Large intestine (tissue), 3 donors: ENCODE results near the gene IGSF3. TPM values are rescaled to one million over a fixed set of nuclear protein-coding genes. Genes with fewer than 3 reads are reported as not detected.
A peak's percentile ranks its signal among the peaks of the same experiment; 100 is the strongest.
"Not testable (repeated sequence)": the region's sequence is repeated elsewhere in the genome, so short reads cannot be mapped to it uniquely, and the experiment has no call there.

ENCODE experiments used
- DNase-seq, 2 donors: peaks; one replicate each; pipeline versions ENCODE4 v3.0.0 to v3.0.0-alpha.2; 2013
- H3K27ac ChIP-seq: one replicate; pipeline ENCODE4 v1.5.1; 2013; ENCODE audit warnings: low read length
- H3K27me3 ChIP-seq: 2 replicates; pipeline ENCODE4 v1.6.1; 2013; ENCODE audit warnings: low read length; ENCODE audit not compliant: control insufficient read depth, insufficient read depth
- H3K36me3 ChIP-seq: 2 replicates; pipeline ENCODE4 v1.6.1; 2013; ENCODE audit warnings: low read length; ENCODE audit not compliant: control insufficient read depth, insufficient read depth
- H3K4me1 ChIP-seq: one replicate; pipeline ENCODE4 v1.6.1; 2013; ENCODE audit warnings: low read length; ENCODE audit not compliant: control insufficient read depth, insufficient read depth
- H3K4me3 ChIP-seq: one replicate; pipeline ENCODE4 v1.5.1; 2013; ENCODE audit warnings: low read length
- H3K9me3 ChIP-seq: one replicate; pipeline ENCODE4 v1.6.1; 2013; ENCODE audit warnings: mild to moderate bottlenecking, low read depth, low read length, moderate library complexity; ENCODE audit not compliant: control insufficient read depth
- WGBS: methylation state at CpG from one replicate; pipeline ENCODE4 v1.1.5; 2013; ENCODE audit warnings: low lambda C conversion rate; ENCODE audit not compliant: insufficient coverage; 5-methylcytosine and 5-hydroxymethylcytosine counted together
- polyA plus RNA-seq: library from polyadenylated mRNA; unstranded; fragments of 120-200 nt; gene quantifications from one replicate; pipeline ENCODE4 v1.2.1, GENCODE V29; 2013

The IGSF3 gene
- polyA plus RNA-seq, 1 donor: 36.1 TPM

DNA sequence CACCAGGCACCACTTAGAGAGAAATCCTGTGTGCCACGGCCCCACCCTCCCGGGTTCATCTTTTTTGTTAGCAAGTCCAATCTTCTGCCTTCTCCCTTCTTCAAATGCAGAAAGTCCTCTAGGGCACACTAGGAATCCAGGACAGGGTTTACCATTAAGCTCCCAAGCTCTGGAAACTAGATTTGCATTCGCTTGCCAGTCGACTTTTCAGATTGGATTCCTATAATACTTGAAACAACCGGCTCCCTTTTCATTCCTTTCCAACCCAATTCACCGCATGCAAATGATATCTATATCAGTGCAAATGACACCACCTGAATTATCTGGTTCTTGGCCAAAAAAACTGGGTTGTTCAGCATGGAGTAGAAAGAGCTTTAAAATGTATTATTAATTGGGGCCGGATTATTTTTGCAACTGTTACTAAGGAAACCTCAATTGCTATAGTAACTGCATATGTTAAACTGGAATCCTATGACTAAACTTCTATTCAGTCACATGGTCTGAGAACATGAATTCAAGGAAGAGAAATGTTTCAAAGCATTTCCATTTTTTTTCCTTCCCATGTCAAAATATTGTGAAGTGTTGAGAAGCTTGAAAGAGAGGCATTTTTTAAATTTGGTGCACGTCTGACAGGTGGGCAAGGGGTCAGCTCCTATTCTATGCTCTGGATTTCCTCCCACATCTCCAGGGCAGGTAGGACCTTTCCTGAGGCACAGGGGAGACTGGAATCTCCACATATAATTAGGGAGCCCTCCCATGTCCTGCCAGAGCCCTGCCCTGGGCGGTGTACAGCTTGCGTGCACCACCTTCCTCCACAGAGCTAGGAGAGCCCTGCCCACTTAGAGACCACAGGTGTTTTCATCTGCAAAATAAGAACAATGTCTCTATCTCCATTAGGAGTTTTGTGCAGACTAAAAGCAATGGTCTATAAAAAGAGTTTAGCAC is 76.3 kb downstream of the IGSF3 start:
- Histone ChIP-seq H3K4me1 (peaks cover 39% of the 10 kb centered on the region), H3K27ac (peak overlapping the region; percentile 4)
- no CpG with 5 or more reads among the region's 10 CpGs for WGBS

DNA sequence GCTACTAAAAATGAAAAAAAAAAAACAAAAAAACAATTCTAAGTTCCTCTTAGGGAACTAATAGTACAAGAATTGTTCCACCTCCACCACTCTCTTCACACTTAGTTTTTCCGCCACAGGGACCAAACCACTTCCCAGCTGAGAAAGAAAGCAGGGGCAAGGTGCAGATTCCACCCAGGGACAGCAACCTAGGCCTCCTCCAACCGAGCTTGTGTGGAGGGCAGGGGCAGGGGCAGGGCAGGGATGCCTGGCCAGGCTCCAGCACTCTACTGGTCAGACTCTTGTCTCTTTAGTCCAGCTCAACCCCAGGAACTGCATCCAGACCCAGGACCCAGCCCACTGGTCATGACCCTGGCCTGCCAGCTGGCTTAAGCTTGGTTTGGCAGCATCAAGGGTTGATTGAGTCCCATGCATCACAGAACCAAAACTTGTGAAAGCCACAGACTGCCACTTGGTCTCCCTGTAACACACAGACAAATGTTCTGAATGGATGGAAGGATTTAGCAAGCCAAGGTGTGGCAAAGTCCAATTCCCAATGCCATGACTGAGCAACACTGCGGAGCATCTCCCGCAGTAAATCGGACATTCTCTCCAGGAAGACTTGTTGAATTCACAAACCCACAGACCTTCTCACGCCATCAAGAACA is 77.1 kb downstream of the IGSF3 start:
- Histone ChIP-seq H3K27ac (peak overlapping the region; percentile 86), H3K36me3 (peaks cover 14% of the 10 kb centered on the region), H3K4me1 (peaks cover 31% of the 10 kb centered on the region)
- WGBS: no CpG with 5 or more reads among the region's 6 CpGs
- not testable (repeated sequence) for H3K9me3 ChIP-seq, H3K4me3 ChIP-seq, DNase-seq, H3K27me3 ChIP-seq

More for the DNA sequence above, 76.3 kb downstream of the IGSF3 start:
- not testable (repeated sequence) for H3K4me3 ChIP-seq, H3K36me3 ChIP-seq, H3K27me3 ChIP-seq, H3K9me3 ChIP-seq, DNase-seq

DNA sequence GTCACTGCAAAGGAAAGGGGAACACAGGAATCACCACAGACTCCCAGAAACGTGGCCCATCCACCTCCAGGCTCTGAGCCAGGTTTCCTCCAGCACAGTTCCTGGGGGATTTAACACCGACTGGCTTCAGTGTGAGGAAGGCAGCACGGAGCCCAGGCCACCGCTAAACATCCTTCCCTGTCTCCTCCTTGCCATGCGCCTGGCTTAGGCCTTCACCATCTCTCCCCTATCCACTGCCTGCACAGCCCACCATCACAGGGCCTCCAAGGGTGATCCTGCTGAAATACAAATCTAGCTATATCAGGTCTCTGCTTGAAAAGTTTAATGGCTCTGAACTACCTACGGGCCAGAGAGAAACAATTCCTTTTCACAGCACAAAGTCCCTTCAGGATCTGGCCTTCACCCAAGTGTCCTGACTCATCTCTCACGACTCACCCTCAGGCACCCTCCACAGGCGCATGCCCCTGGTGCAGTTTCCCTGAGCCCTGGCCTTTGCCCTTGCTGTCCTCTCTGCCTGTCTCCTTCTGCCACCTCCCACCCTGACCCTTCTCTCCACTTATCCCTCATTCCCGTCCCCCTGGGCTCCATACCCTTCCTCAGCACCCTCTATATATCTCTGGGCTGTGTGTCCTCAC is 78.3 kb downstream of the IGSF3 start:
- WGBS: no CpG with 5 or more reads among the region's 9 CpGs
- H3K27ac ChIP-seq: peak overlapping the region; percentile 86
- not testable (repeated sequence) for H3K27me3 ChIP-seq, H3K4me3 ChIP-seq, H3K9me3 ChIP-seq
- peaks cover 22% of the 10 kb centered on the region for H3K4me1 ChIP-seq
- peaks cover 22% of the 10 kb centered on the region for H3K36me3 ChIP-seq
- peak; percentile 66 to 80 for DNase-seq

DNA sequence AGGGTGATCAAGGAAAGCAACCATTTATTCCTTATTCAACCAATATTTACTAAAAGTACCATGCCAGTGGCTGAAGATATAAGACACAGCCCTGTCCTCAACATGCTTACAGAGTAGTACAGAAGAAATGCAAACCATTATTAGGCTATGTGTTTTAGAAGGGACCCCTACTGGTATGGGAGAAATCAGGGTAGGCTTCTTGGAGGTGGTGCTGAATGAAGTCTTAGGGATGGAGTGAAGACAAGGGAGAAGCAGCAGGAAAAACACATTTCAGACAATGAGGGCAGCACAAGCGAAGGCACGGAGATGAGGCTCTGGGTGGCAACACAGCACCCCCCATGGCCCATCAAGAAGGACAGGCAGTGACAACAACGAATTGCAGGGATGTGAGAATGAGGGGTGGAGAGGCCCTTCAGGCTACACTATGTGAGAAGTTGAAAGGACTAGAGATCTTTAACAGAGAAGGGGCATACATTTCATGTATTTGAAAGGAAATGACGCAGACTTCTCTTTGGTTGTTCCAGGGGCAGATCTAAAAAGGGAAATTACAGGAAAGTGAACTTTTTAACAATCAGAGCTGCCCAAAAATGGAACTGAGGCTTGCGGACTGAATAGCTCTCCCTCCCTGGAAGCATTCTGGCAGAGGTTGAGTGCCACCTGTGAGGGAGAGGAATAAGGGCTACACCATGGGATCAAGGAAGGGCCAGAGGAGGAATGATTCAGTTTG is 79.9 kb downstream of the IGSF3 start:
- Histone ChIP-seq H3K9me3 (no peaks in the 10 kb centered on the region), H3K4me1 (peaks cover 22% of the 10 kb centered on the region), H3K36me3 (peaks cover 34% of the 10 kb centered on the region), H3K27ac (no peak overlapping the region), H3K27me3 (no peaks in the 10 kb centered on the region), H3K4me3 (no peak overlapping the region)
- DNase-seq: no peak
- WGBS: 89% methylated on average over 4 of the region's 5 CpGs

DNA sequence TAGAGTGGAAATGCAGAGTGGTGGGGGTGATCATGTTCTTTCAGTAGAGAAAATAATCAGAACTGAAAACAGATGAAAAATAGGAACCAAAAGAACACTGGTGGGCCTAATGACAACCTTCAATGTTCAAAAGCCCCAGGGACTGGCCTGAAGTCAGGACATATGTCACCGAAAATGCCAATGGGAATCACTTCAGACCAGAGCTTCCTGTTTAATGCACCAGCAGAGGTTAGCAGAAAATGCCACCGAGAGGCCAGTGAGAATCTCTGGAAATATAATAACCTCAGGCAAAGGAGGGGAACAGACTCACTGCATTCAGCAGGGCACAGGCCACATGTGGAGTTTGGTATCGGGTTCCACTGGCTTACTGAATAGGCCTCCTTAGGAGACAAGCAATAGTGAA is 80.8 kb downstream of the IGSF3 start:
- H3K9me3 ChIP-seq: no peaks in the 10 kb centered on the region
- H3K27ac ChIP-seq: no peak overlapping the region
- no CpG with 5 or more reads among the region's 3 CpGs for WGBS
- no peaks in the 10 kb centered on the region for H3K27me3 ChIP-seq
- DNase-seq: no peak
- H3K4me3 ChIP-seq: no peak overlapping the region
- H3K4me1 ChIP-seq: peaks cover 15% of the 10 kb centered on the region
- H3K36me3 ChIP-seq: peaks cover 35% of the 10 kb centered on the region

DNA sequence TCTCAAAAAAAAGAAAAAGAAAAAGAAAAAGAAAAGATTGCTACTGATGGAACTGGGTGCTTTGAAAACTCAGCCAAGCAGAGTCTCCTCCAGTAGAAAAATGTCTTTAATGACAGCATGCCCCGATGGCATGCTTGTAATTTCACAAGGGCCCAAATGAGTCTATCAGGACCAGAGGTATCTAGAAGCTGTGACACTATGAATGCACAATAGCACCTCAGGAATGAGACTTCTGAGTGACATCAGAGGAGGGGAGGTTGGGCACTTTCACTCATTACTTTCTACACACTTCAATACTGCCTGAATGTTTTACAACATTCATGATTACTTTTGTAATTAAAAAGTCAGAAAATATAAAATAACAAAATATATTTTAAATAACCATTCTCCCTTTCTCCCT is 81.6 kb downstream of the IGSF3 start:
- peaks cover 35% of the 10 kb centered on the region for H3K36me3 ChIP-seq
- no peaks in the 10 kb centered on the region for H3K9me3 ChIP-seq

DNA sequence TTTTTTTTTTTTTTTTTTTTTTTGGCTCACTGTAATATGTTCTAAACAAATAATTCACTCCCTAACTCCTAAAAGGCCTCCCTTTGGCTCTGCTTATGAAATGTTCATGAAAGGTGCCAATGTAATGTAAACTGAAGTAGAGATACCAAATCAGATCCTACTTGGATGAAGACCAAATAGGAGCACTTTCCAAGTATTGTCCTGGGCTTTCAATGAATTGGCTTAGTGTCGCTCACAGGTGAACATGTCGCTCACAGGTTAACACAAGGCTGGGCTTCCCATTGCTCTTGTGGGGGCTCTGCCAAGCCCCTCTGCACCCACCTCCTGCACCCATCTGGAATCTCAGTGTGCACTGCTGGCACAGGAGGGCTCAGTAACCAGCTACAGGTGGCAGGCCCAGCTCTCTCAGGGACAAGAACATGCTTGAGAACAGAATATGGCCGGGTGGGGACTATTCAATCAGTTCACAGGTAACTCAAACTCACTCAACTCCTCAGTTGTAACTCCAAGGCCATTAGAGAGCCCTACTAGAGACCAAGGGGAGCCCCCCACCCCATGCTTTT is 86.1 kb downstream of the IGSF3 start:
- WGBS: no CpG with 5 or more reads among the region's 3 CpGs
- H3K27ac ChIP-seq: no peak overlapping the region
- no peak for DNase-seq
- no peaks in the 10 kb centered on the region for H3K27me3 ChIP-seq
- no peak overlapping the region for H3K4me3 ChIP-seq
- peaks cover 48% of the 10 kb centered on the region for H3K36me3 ChIP-seq
- H3K4me1 ChIP-seq: no peaks in the 10 kb centered on the region
- H3K9me3 ChIP-seq: no peaks in the 10 kb centered on the region

More for the DNA sequence above, 81.6 kb downstream of the IGSF3 start:
- no peak for DNase-seq
- Histone ChIP-seq H3K4me3 (no peak overlapping the region), H3K27ac (no peak overlapping the region), H3K27me3 (no peaks in the 10 kb centered on the region), H3K4me1 (peaks cover 15% of the 10 kb centered on the region)
- WGBS: no CpG with 5 or more reads among the region's 1 CpG

DNA sequence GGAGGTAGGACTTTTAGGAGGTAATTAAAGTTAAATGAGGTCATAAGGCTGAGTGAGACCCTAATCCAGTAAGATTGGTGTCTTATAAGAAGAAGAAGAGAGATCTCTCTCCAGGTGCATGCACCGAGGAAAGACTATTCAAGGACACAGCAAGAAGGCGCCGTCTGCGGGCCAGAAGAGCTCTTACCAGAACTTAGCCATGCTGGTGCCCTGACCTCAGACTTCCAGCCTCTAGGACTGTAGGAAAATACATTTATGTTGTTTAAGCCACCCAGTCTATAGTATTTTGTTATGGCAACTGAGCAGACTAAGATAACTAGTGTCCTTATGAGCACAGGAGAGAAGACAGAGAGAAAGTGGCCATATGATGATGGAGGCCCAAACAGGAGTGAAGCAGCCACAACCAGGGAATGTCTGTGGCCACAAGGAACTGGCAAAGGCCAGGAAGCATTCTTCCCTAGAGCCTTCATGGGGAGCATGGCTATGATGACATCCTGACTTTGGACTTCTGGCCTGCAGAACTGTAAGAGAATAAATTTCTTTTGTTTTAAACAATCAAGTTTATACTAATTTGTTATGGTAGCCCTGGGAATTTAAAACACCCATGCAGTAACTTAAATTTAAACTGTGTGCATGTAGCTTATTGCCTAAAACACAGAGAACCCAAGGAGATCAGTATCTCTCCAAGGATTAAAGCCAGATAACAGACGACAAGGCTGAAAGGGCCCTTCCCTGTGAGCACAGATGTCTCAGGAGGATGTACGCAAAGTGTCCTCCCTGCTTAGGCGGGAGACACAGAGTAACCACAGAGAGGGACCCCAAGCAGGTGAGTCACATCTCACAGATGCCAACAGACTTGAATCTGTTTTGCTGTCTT is 86.8 kb downstream of the IGSF3 start:
- Histone ChIP-seq H3K36me3 (peaks cover 48% of the 10 kb centered on the region), H3K4me3 (no peak overlapping the region), H3K27me3 (no peaks in the 10 kb centered on the region), H3K4me1 (no peaks in the 10 kb centered on the region), H3K9me3 (no peaks in the 10 kb centered on the region), H3K27ac (no peak overlapping the region)
- no CpG with 5 or more reads among the region's 7 CpGs for WGBS
- DNase-seq: peak in 1 of 2 donors; percentile 23

DNA sequence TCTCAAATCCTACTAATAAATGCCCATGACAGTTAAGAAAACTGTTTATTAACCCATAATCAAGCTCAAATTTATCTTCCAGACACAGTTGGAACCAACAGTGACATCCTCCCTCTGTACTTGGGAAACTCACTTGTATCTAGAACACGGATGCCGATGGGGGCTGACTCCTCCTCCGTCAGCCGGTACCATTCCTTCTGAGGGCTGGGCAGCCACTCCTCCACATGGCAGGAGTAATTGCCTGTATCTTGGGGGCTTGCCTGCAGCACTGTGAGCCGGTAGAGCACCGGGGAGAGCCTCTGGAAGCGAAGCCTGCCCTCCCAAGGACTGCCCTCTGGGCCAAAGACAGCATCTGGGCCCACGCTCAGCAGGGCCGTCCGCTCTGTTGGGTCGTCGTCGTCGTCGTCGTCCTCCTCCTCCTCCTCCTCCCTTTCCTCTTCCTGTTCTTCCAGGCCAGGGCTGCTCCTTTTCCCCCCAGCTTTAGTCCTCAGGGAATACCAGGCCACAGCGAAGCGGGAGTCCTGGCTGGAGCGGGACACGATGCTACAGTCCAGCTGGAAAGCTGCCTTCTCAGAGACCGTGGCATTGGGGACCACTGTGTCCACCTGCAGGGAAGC is 88.2 kb downstream of the IGSF3 start:
- peaks cover 1% of the 10 kb centered on the region for H3K4me1 ChIP-seq
- H3K36me3 ChIP-seq: peaks cover 43% of the 10 kb centered on the region
- no peak for DNase-seq
- H3K27me3 ChIP-seq: no peaks in the 10 kb centered on the region
- H3K27ac ChIP-seq: no peak overlapping the region
- no peak overlapping the region for H3K4me3 ChIP-seq
- no peaks in the 10 kb centered on the region for H3K9me3 ChIP-seq
- no CpG with 5 or more reads among the region's 21 CpGs for WGBS
